Measurements from ENCODE around the gene KCNQ1OT1.

KCNQ1OT1 gene

GRCh38 chr11:2736577-2737225 is 36.9 kb upstream of the KCNQ1OT1 start:
- no peak for DNase-seq

DNA sequence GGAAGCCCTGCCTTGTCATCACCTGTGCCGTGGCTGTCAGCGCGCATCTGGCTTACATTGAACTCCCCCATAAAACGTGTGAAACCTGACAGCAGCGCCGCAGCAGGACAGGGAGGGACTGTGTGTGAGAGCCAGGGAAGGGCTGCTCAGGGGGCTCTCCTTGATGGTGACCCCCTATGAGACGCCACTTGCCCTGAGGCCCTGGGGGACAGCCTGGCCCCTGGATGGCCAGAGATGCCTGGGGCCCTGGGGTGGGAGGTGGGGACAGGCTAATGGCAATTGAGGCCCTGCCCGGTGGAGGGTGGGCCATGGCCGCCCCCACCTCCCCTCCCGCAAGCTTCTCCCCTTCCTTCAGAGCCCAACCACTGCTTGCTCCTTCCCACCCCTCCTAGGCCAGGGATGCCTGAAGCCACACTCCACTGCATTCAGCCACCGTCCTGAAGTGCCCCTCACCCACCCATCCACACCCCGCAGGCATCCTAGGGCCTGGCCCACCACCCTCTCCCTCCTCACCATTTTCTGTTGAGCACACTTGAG is 35.3 kb upstream of the KCNQ1OT1 start:
- no peak for DNase-seq

- DNase-seq: no peak
Observed at GRCh38 chr11:2734181-2735052, 34.6 kb upstream of the KCNQ1OT1 start.

- DNase-seq: no peak
Observed at GRCh38 chr11:2732940-2733628, 33.3 kb upstream of the KCNQ1OT1 start.

GRCh38 chr11:2732261-2732939 is 32.6 kb upstream of the KCNQ1OT1 start:
- no peak for DNase-seq

GRCh38 chr11:2731130-2732125 is 31.6 kb upstream of the KCNQ1OT1 start:
- no peak for DNase-seq

- no peak for DNase-seq
Observed at GRCh38 chr11:2730272-2731129, 30.7 kb upstream of the KCNQ1OT1 start.

GRCh38 chr11:2729841-2730240 is 30.0 kb upstream of the KCNQ1OT1 start:
- no peak for DNase-seq

- DNase-seq: no peak
Observed at GRCh38 chr11:2728663-2729332, 29.0 kb upstream of the KCNQ1OT1 start.

- DNase-seq: no peak
Observed at GRCh38 chr11:2728128-2728662, 28.4 kb upstream of the KCNQ1OT1 start.

- DNase-seq: no peak
Observed at GRCh38 chr11:2726964-2727363, 27.2 kb upstream of the KCNQ1OT1 start.

DNA sequence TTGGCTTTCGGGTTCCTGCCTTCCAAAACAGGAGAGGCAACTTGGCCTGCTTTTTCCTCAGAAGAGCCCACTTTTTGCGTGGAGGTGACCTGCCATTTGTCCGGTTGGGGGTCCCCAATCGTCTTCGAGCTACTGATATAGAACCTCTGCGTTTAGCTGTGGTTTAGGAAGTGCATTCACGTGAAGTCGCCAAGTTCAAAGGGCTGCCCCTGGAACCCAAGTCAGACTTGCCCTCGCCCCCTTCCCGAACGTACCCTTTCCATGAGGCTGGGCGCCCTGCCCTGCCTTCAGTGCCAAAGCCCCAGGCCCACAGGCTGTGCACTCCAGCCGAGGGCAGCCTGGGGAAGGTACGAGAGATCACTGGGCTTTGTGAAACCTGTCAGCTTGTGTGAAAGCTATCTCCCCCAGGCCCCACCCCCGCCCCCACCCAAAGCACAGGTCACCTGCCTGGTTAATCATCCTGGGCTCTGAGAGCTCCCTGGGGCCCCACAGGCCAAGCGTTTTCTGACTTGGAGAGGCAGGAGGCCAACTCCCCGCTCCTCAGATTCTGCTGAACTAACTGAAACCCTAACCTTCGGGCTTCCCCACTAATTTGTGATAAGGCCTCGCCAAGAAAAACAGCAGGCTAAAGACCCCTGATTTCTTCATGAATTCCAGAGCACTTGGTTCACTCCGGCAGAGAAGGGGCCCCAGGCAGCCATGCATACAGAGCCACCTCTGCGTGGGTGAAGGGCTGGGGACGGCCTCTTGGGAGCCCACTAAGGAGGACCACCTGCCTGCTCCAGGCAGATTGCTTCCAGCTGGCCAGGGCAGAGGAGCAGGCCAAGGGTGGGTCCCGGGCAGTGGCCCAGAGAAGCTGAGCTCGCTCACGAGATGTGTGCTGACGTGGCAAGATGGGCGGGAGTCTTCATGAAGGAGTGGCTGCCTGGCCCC is 25.8 kb upstream of the KCNQ1OT1 start:
- no peak for DNase-seq

GRCh38 chr11:2724653-2725367 is 25.0 kb upstream of the KCNQ1OT1 start:
- no peak for DNase-seq

DNA sequence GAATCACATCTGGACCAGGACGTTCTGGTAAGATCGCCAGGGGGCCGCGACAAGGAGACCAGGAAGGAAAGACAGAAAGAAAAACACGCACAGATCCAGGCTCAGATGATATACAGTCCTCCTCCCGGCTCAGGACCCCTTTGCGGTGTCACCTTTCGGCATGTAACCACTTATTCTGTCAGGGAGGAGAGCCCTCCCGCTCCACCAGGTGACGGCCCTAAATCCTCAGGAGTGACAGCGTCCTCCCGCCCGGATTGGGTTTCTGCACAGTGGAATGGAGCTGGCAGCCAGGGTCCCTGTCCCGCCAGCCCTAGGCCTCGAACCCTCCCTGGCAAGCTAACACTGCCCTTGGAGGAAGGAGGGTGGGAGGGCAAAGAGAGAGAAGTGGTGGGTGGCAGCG is 24.3 kb upstream of the KCNQ1OT1 start:
- DNase-seq: no peak

DNA sequence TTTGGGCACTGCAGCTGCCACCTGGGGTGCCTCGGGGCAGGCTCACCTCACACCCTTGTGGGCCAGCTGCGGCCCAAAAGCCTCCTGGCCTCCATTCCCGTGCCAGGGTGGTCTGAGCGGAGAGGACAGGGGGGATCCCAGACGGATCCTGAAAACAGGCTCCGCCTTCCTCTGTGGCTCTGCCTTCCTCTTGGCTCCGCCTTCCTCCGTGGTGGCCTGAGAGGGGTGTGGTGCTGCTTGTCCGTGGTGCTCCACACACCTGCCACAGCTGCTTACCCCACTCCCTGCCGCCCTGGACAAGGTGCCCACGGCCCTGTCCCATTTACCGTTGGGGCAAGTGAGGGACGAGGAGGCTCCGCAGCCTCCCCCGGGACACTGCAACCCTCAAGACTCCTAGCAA is 23.2 kb upstream of the KCNQ1OT1 start:
- DNase-seq: no peak

GRCh38 chr11:2721210-2721916 is 21.6 kb upstream of the KCNQ1OT1 start:
- no peak for DNase-seq

Measured in stimulated activated CD4-positive, alpha-beta T cell treated with anti-CD3 and anti-CD28 coated beads, Interleukin-15, amount 100 ng/mL, for 24 hours (primary cell).